ENCODE data around the gene LLPH.

Gene LLPH

DNA sequence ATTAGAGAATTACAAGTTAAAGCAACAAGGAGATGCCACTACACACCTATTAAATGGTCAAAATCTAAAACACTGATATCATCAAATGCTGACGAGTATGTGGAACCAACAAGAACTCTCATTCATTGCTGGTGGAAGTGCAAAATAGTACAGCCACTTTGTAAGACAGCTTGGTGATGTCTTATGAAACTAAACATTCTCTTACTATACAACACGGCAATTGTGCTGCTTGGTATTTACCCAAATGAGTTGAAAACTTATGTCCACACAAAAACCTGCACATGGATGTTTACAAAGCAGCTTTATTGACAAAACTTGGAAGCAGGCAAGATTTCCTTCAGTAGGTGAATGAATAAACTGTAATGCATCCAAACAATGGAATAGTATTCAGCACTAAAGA is 36.0 kb upstream of the LLPH start:
- TF ChIP-seq, protein P1, sequence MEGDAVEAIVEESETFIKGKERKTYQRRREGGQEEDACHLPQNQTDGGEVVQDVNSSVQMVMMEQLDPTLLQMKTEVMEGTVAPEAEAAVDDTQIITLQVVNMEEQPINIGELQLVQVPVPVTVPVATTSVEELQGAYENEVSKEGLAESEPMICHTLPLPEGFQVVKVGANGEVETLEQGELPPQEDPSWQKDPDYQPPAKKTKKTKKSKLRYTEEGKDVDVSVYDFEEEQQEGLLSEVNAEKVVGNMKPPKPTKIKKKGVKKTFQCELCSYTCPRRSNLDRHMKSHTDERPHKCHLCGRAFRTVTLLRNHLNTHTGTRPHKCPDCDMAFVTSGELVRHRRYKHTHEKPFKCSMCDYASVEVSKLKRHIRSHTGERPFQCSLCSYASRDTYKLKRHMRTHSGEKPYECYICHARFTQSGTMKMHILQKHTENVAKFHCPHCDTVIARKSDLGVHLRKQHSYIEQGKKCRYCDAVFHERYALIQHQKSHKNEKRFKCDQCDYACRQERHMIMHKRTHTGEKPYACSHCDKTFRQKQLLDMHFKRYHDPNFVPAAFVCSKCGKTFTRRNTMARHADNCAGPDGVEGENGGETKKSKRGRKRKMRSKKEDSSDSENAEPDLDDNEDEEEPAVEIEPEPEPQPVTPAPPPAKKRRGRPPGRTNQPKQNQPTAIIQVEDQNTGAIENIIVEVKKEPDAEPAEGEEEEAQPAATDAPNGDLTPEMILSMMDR (IDR thresholded peaks at IDR 0.05; ENCODE audit: low read depth, low read length, missing control alignments): no peak
- no peak overlapping the region for H3K4me3 ChIP-seq (replicated peaks; ENCODE audit: low read depth, low read length)
- DNase-seq (ENCODE audit: extremely low read depth, low read depth): no peak

DNA sequence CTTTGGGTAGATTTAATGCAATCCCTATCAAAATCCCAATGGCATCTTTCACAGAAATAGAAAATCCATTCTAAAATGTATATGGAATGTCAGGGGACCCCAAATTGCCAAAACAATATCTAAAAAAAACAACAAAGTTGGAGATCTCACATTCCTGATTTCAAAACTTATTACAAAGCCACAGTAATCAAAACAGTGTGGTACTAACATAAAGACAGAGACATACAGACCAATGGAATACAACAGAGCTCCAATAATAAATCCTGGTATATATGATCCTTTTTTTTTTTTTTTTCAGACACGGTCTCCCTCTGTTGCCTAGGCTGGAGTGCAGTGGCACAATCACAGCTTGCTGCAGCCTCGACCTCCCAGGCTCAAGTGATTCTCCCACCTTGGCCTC is 34.6 kb upstream of the LLPH start:
- no peak for DNase-seq (ENCODE audit: extremely low read depth, low read depth)
- H3K4me3 ChIP-seq (replicated peaks; ENCODE audit: low read depth, low read length): no peak overlapping the region
- TF ChIP-seq, protein P1 (IDR thresholded peaks at IDR 0.05; ENCODE audit: low read depth, low read length, missing control alignments): no peak

DNA sequence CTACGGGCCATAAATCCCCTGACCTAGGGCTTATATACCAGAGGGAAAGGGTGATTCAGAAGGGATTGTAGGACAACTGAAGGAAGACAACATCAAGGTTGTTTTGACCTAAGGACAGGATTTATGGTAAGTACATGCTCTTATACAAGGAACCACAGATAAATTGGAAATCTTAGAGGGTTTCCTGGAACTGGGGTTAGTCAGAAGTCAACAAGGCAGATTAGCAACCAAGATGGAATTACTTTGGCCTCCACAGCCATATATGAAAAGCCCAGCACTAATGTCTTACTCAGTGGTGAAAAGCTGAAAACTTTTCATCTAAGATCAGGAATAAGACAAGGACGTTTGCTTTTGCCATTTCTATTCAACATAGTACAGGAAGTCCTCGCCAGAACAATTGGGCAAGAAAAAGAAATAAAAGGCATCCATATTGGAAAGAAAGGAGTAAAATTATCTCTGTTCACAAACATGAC is 33.8 kb upstream of the LLPH start:
- TF ChIP-seq, protein P1 (IDR thresholded peaks at IDR 0.05; ENCODE audit: low read depth, low read length, missing control alignments): no peak
- no peak for DNase-seq (ENCODE audit: extremely low read depth, low read depth)
- H3K4me3 ChIP-seq (replicated peaks; ENCODE audit: low read depth, low read length): no peak overlapping the region

DNA sequence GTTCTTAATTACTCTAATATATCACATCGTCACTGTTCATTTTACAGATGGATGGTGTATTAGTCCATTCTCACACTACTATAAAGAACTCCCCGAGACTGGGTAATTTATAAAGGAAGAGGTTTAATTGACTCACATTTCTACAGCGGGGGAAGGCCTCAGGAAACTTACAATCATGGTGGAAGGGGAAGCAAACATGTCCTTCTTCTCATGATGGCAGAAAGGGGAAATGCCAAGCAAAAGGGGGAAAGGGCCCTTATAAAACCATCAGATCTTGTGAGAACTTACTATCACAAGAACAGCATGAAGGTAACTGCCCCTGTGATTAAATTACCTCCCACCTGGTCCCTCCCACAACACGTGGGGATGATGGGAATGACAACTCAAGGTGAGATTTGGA is 32.7 kb upstream of the LLPH start:
- H3K4me3 ChIP-seq (replicated peaks; ENCODE audit: low read depth, low read length): no peak overlapping the region
- TF ChIP-seq, protein P1 (IDR thresholded peaks at IDR 0.05; ENCODE audit: low read depth, low read length, missing control alignments): no peak

DNA sequence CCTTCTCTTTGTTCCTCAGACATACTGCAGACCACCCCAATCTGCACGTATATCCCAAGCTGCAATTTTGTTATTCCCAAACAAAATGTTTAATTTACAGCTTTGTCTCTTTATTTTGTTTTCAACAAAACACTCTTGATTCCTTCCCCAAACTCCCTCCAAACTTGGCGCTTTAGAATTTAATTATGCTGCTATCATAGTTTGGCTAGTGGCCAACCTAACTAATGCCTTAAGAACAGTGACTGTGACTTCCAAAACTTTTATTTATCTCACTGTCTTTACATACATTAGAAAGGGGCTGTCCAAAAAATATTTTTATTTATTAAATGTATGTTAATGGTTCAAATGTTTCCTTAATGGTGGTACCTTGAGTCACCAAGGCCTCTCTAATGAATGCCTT is 32.2 kb upstream of the LLPH start:
- TF ChIP-seq, protein P1 (IDR thresholded peaks at IDR 0.05; ENCODE audit: low read depth, low read length, missing control alignments): no peak
- no peak overlapping the region for H3K4me3 ChIP-seq (replicated peaks; ENCODE audit: low read depth, low read length)
- DNase-seq (ENCODE audit: extremely low read depth, low read depth): no peak

More for the DNA sequence above, 32.7 kb upstream of the LLPH start:
- no peak for DNase-seq (ENCODE audit: extremely low read depth, low read depth)

DNA sequence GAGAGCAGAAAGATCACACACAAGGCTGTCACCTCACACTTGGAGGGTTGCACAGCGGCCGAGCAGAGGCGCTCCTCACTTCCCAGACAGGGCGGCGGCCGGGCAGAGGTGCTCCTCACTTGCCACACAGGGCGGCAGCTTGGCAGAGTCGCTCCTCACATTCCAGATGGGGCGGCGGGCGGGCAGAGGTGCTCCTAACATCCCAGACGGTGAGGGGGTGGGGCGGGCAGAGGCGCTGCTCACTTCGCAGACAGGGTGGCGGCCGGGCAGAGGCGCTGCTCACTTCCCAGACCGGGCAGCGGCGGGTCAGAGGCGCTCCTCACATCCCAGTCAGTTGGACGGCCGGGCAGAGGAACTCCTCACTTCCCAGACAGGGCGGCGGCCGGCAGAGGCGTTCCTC is 30.2 kb upstream of the LLPH start:
- no peak for DNase-seq (ENCODE audit: extremely low read depth, low read depth)
- H3K4me3 ChIP-seq (replicated peaks; ENCODE audit: low read depth, low read length): no peak overlapping the region

More for the DNA sequence above, 30.2 kb upstream of the LLPH start:
- TF ChIP-seq, protein P1 (IDR thresholded peaks at IDR 0.05; ENCODE audit: low read depth, low read length, missing control alignments): no peak

All from HFF-Myc (cell line).